Hepatocyte (in vitro differentiated cells): ENCODE results near the gene CGN. TPM values are rescaled to one million over a fixed set of nuclear protein-coding genes. Genes with fewer than 3 reads are reported as not detected.
A peak's percentile ranks its signal among the peaks of the same experiment; 100 is the strongest.

Source experiments
- DNase-seq: peaks from one replicate; pipeline ENCODE4 v3.0.0-alpha.2; 2016; ENCODE audit warnings: low spot score
- H2AFZ ChIP-seq: fragments of 200-600 bp; sonication (generic); 2 replicates; pipeline ENCODE4 v1.6.0; 2016; ENCODE audit warnings: antibody characterized with exemption, mild to moderate bottlenecking
- H3K27ac ChIP-seq: fragments of 200-600 bp; sonication (generic); 2 replicates; pipeline ENCODE4 v1.5.1; 2016; ENCODE audit warnings: mild to moderate bottlenecking
- H3K27me3 ChIP-seq: fragments of 200-600 bp; sonication (generic); 2 replicates; pipeline ENCODE4 v1.6.1; 2016
- H3K36me3 ChIP-seq: fragments of 200-600 bp; sonication (generic); replicated peaks from 2 replicates; pipeline ENCODE4 v1.5.1; 2016; ENCODE audit warnings: low read depth; ENCODE audit not compliant: insufficient read depth
- H3K4me1 ChIP-seq: fragments of 200-600 bp; sonication (generic); 2 replicates; pipeline ENCODE4 v1.5.1; 2016; ENCODE audit warnings: mild to moderate bottlenecking, moderate library complexity; ENCODE audit not compliant: insufficient read depth
- H3K4me2 ChIP-seq: fragments of 200-600 bp; sonication (generic); 2 replicates; pipeline ENCODE4 v1.6.0; 2016
- H3K4me3 ChIP-seq: fragments of 200-600 bp; sonication (generic); 2 replicates; pipeline ENCODE4 v1.5.1; 2016; ENCODE audit warnings: mild to moderate bottlenecking
- H3K79me2 ChIP-seq: fragments of 200-600 bp; sonication (generic); 2 replicates; pipeline ENCODE4 v1.6.0; 2017; ENCODE audit warnings: mild to moderate bottlenecking
- H3K9me2 ChIP-seq: fragments of 200-600 bp; sonication (generic); replicated peaks from 2 replicates; pipeline ENCODE4 v1.6.0; 2017; ENCODE audit warnings: mild to moderate bottlenecking; ENCODE audit not compliant: insufficient read depth
- H3K9me3 ChIP-seq: fragments of 200-600 bp; sonication (generic); 2 replicates; pipeline ENCODE4 v1.5.1; 2016; ENCODE audit warnings: low read depth, mild to moderate bottlenecking
- H4K20me1 ChIP-seq: fragments of 200-600 bp; sonication (generic); 2 replicates; pipeline ENCODE4 v1.6.0; 2016; ENCODE audit warnings: mild to moderate bottlenecking; ENCODE audit not compliant: insufficient read depth, poor library complexity, severe bottlenecking
- EZH2 ChIP-seq: fragments of 200-600 bp; sonication (generic); IDR thresholded peaks from 2 replicates; pipeline ENCODE4 v1.6.1; 2016; ENCODE audit warnings: antibody characterized with exemption, mild to moderate bottlenecking, borderline replicate concordance
- EZH2phosphoT487 ChIP-seq: fragments of 200-600 bp; sonication (generic); IDR thresholded peaks from one replicate; pipeline ENCODE4 v1.6.1; 2018; ENCODE audit warnings: antibody characterized with exemption, mild to moderate bottlenecking, low read depth, moderate library complexity; ENCODE audit not compliant: unreplicated experiment, severe bottlenecking
- WGBS: methylation state at CpG from one replicate; pipeline ENCODE4 v1.1.6; 2016; ENCODE audit warnings: low lambda C conversion rate; ENCODE audit errors: missing lambda C conversion rate; 5-methylcytosine and 5-hydroxymethylcytosine counted together
- polyA plus RNA-seq: library from polyadenylated mRNA; unstranded; fragments of >200 nt; fragmentation: Nextera tagmentation; extraction: Ambion mirVana; gene quantifications from 2 replicates; pipeline ENCODE4 v1.2.1, GENCODE V29; 2016
- total RNA-seq: library from RNA; depleted of rRNA; stranded (reverse); fragments of >200 nt; gene quantifications from 2 replicates; pipeline ENCODE4 v1.2.3, GENCODE V29; 2014
- TF ChIP-seq, protein P1 (sequence below): fragments of 200-600 bp; sonication (generic); IDR thresholded peaks from 2 replicates; pipeline ENCODE4 v1.5.1; 2016; ENCODE audit warnings: antibody characterized with exemption, mild to moderate bottlenecking; ENCODE audit not compliant: poor library complexity

The CGN gene
- total and polyA plus RNA-seq, 2 experiments from 2014 or later = 46.3 to 58.2 TPM

DNA sequence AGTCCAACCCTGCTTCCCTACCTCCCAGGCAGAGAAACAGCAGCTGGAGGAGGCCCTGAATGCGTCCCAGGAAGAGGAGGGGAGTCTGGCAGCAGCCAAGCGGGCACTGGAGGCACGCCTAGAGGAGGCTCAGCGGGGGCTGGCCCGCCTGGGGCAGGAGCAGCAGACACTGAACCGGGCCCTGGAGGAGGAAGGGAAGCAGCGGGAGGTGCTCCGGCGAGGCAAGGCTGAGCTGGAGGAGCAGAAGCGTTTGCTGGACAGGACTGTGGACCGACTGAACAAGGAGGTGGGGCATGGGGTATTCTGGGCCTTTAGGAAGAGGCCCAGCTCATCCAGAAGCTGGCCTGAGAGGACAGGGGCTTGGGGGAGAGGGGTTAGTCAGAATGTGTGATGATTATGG, 19.3 kb downstream of the CGN start:
- H3K79me2 ChIP-seq = no peaks in the 10 kb centered on the region
- H2AFZ ChIP-seq = no peak overlapping the region
- no peak overlapping the region for H3K27ac ChIP-seq
- no peaks in the 10 kb centered on the region for H3K4me1 ChIP-seq
- no peaks in the 10 kb centered on the region for H3K27me3 ChIP-seq
- no peak for DNase-seq
- H3K4me2 ChIP-seq = no peak overlapping the region
- no peak for TF ChIP-seq EZH2
- no peak for TF ChIP-seq EZH2phosphoT487
- TF ChIP-seq, protein P1, sequence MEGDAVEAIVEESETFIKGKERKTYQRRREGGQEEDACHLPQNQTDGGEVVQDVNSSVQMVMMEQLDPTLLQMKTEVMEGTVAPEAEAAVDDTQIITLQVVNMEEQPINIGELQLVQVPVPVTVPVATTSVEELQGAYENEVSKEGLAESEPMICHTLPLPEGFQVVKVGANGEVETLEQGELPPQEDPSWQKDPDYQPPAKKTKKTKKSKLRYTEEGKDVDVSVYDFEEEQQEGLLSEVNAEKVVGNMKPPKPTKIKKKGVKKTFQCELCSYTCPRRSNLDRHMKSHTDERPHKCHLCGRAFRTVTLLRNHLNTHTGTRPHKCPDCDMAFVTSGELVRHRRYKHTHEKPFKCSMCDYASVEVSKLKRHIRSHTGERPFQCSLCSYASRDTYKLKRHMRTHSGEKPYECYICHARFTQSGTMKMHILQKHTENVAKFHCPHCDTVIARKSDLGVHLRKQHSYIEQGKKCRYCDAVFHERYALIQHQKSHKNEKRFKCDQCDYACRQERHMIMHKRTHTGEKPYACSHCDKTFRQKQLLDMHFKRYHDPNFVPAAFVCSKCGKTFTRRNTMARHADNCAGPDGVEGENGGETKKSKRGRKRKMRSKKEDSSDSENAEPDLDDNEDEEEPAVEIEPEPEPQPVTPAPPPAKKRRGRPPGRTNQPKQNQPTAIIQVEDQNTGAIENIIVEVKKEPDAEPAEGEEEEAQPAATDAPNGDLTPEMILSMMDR = no peak
- no peaks in the 10 kb centered on the region for H4K20me1 ChIP-seq
- no peaks in the 10 kb centered on the region for H3K36me3 ChIP-seq
- WGBS = 87% methylated on average over 11 of the region's 11 CpGs
- H3K4me3 ChIP-seq = no peak overlapping the region
- no peaks in the 10 kb centered on the region for H3K9me3 ChIP-seq
- H3K9me2 ChIP-seq = no peaks in the 10 kb centered on the region

DNA sequence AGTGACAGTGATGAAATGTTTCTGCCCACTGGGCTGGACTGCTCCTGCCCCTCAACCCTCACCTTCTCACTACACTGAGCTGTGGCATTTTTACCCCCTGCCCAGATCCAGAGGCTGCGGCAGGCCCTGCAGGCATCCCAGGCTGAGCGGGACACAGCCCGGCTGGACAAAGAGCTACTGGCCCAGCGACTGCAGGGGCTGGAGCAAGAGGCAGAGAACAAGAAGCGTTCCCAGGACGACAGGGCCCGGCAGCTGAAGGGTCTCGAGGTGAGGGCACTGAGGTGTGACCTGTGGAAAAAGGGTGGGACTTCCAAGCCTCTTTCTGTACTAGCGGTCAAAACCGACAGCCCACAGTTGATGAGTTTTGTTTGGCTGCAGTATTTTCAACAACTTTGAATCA, 22.7 kb downstream of the CGN start:
- H3K79me2 ChIP-seq = no peaks in the 10 kb centered on the region
- no peak overlapping the region for H3K27ac ChIP-seq
- no peaks in the 10 kb centered on the region for H3K4me1 ChIP-seq
- H3K4me3 ChIP-seq = no peak overlapping the region
- H3K4me2 ChIP-seq = no peak overlapping the region
- no peaks in the 10 kb centered on the region for H3K9me3 ChIP-seq
- H3K27me3 ChIP-seq = no peaks in the 10 kb centered on the region
- no peak overlapping the region for H2AFZ ChIP-seq
- H3K36me3 ChIP-seq = no peaks in the 10 kb centered on the region
- 93% methylated on average over 10 of the region's 10 CpGs for WGBS
- TF ChIP-seq, protein P1 = no peak
- no peak for TF ChIP-seq EZH2phosphoT487
- no peak for TF ChIP-seq EZH2
- DNase-seq = no peak
- H3K9me2 ChIP-seq = no peaks in the 10 kb centered on the region
- H4K20me1 ChIP-seq = no peaks in the 10 kb centered on the region

DNA sequence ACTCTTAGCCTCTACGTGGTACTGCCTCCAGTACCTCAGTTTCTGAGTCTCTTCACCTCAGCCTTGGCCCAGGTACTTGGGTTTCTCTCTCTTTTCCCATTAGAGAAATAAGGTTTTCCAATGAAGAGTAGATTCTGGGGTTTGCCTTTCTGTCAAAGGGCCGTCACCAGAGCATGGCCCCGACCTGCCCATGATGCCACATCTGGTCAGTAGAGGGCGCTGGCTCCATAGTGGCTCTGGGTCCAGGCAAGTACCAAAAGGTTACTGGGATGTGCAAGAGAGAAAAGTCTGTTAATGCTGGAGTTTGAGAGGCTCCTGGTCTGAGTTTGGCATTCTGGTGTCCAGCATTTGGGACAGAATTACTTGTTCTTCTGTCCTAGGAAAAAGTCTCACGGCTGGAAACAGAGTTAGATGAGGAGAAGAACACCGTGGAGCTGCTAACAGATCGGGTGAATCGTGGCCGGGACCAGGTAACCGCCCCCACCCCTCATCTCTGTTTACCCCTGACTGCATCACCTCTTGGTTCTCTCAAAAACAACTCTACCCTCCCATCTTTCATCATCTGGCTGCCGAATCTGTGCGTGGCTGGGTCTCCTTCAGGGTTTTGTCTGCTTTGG, 23.6 kb downstream of the CGN start:
- Histone ChIP-seq H3K4me2 (no peak overlapping the region), H3K9me2 (no peaks in the 10 kb centered on the region), H3K27me3 (no peaks in the 10 kb centered on the region), H3K9me3 (no peaks in the 10 kb centered on the region), H3K4me1 (peaks cover 4% of the 10 kb centered on the region), H3K4me3 (no peak overlapping the region), H3K27ac (no peak overlapping the region), H4K20me1 (no peaks in the 10 kb centered on the region), H2AFZ (no peak overlapping the region), H3K79me2 (no peaks in the 10 kb centered on the region), H3K36me3 (no peaks in the 10 kb centered on the region)
- TF ChIP-seq, protein P1 = peak; percentile 78
- no peak for TF ChIP-seq EZH2
- DNase-seq = peak; percentile 79
- 70% methylated on average over 12 of the region's 12 CpGs for WGBS
